ENCODE data around the gene ABAT.

The ABAT gene

GRCh38 chr16:8674413-8675022 lies at the start of gene ABAT:
TSS of gene ABAT (plus strand) at chr16:8674617. CDS start at chr16:8735740, 61,123 bp downstream.
- peak; percentile 85 to 90 for DNase-seq

- DNase-seq, result no peak
These were observed 48.8 kb upstream of the ABAT start for GRCh38 chr16:8625491-8626087.

- DNase-seq, result no peak
These were observed 47.5 kb upstream of the ABAT start for GRCh38 chr16:8626946-8627345.

DNA sequence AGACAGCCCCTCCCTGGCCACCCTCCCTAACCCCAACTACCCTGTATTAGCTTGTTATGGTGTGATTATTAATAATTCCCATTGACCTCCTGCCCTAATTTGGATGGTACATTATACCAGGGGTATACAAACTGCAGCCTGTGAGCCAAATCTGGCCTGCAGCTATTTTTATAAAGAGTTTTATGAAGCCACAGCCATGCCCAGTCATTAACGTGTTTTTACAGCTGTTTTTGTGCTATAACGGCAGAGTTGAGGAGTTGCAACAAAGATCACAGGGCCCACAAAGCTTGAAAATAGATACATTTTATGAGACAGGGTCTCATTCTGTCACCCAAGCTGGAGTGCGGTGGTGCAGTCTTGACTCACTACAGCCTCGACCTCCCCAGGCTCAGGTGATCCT lies 47.0 kb upstream of the ABAT start:
- no peak for DNase-seq

GRCh38 chr16:8628981-8629725 lies 45.3 kb upstream of the ABAT start:
- DNase-seq, result no peak

DNA sequence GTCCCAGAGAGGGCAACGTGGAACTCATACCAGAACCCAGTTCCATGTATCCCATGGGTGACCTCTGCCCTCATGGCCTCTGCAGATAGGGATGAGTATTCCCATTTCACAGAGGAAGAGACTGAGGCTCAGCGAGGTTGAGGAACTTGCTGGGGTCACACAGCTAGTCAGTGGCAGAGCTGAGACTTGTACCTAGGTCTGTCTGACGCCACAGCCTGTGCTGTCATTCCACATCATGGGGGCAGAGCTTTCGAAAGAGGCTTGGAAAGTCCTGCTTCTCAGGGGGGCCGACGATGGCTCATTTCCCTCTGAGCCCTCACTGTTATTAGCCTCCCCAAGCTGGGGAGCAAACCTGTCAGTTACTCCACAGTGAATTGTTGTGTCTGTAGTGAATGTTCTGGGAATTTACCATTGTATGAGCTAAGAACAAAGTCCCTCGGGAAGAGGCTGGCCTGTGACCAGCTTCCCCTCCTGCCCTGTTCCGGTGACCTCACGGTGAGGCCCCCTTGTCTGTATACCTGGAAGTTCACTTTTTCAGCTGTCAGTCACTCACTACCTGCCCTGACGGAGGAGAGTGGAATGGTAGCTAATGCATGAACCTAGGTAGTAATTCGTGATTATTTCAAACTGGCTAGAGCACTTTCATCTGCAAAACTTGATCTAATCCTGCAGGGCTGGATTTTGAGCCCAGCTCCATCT lies 44.0 kb upstream of the ABAT start:
- no peak for DNase-seq

- DNase-seq, result no peak
These were observed 43.0 kb upstream of the ABAT start for GRCh38 chr16:8631373-8631772.

DNA sequence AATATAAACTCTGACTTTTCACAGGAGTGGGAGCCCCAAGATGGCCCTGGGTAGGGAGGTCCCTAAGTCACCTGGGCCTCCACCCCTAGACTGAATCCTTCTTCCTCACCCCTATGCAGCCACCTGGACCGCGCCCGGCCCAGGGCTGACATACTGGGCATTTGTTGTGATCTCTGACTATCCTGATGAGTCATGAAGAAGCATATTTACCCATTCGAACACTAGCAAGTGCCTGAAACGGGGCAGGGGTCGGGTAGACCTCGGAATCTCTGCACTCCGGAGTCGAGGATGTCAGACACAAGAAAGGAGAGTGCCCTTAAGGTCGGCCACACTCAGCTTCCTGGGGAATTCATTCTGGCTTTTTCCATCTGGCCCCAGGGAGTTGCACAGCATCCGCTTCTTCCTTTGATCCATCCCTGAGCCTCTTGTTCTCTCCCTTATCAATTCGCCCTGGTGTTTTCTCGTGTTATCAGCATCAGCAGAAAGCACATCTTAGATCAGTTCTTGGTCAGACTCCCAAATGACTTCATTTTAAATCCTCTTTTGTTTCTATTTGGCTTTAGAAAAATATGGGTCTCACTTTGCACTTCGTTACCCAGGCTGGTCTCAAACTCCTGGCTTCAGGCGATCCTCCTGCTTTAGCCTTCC lies 42.5 kb upstream of the ABAT start:
- no peak for DNase-seq

GRCh38 chr16:8632675-8633182 lies 41.7 kb upstream of the ABAT start:
- no peak for DNase-seq

GRCh38 chr16:8634991-8635736 lies 39.3 kb upstream of the ABAT start:
- DNase-seq, result no peak

DNA sequence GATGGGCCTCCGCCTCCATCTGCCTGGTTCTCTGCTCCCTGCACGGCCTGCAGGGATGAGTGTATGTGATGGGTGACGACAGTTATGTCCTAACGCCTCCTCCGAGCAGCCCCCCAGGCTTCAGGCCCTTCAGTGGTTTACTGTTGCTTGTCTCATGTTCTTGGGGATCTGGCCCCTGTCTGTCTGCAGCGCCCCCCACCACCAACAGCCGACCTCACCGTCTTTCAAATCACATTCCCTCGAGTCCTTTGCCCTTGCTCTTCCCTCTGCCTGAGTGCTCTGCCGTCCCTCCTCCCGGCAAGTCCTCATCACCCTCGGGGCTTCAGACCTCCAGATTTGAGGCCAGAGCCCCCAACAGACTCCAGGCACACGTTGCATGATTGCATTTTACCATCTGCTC lies 34.7 kb upstream of the ABAT start:
- no peak for DNase-seq

- DNase-seq, result no peak
These were observed 32.7 kb upstream of the ABAT start for GRCh38 chr16:8641671-8642070.

- no peak for DNase-seq
These were observed 32.3 kb upstream of the ABAT start for GRCh38 chr16:8642146-8642545.

DNA sequence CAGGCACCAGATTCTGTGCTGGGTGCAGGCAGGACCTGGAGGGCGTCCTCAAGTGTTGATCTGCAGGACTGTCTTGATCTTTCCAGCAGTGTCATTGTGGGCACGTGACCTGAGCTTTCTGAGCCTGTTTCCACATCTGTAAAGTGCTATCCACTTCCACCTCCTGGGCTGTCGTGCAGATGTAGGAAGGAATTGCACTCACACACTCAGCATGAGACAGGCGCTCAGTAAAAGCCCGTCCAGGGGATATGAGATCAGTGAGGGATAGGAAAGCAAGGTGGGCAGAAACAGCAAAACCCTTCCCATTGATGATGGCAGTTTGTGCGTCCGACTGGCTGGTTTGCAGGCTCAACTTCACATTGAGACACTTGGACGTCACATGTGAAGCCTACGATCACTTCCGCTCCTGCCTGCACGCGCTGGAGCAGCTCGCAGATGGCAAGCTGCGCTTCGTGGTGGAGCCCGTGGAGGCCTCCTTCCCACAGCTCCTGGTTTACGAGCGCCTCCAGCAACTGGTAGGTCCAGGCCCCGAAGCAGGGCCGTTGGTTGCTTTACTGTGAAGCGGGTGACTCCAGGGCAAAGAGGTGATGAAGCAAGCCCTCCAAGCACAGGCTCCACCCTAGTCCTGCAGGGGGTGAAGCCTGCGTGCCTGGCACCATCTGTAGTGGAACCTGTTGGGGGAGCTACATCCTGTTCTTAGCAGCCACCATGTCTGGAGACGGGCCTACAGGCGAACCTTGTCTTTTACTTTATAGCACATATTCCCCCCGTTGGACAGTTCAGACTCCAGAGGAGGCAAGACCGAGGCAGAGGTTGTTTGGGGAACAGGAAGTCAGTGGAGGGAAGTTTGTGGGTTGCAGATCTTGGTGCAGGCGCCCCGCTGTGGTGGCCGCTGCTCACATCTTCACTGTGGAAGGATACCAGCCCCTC lies 29.9 kb upstream of the ABAT start:
- no peak for DNase-seq

DNA sequence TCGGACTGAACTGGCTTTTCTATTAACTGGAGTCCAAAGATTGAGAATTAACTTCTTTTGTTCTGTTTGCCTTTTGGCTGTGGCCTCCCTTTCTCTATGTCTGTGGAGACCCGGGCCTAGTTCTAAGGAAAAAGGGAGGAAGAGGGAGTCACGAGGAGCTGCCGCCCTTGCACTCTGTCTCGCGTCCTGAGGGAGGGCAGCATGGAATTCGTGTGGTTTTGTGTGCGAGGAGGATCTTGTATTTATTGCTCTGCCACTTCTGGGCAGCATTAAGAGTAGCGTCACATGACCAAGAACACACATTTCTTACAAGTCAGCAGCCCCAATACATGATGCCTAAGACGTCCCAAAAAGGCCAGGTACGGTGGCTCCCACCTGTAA lies 29.3 kb upstream of the ABAT start:
- no peak for DNase-seq

- DNase-seq, result no peak
These were observed 28.6 kb upstream of the ABAT start for GRCh38 chr16:8645831-8646230.

- DNase-seq, result no peak
These were observed 27.9 kb upstream of the ABAT start for GRCh38 chr16:8646326-8647053.

- no peak for DNase-seq
These were observed 26.6 kb upstream of the ABAT start for GRCh38 chr16:8647721-8648318.

GRCh38 chr16:8648877-8649276 lies 25.5 kb upstream of the ABAT start:
- no peak for DNase-seq
